K562 treated with DMSO at 1 percent for 12 hours (cell line): ENCODE measurements around the gene ZNF382. TPM values are rescaled to one million over a fixed set of nuclear protein-coding genes. Genes with fewer than 3 reads are reported as not detected.

Experiments used
- total RNA-seq: library from RNA; unstranded; fragments of 300-600 nt; gene quantifications from 2 replicates; pipeline ENCODE4 v1.2.3, GENCODE V29; 2022; ENCODE audit not compliant: insufficient read depth

The ZNF382 gene
- total RNA-seq = 0.23 TPM in 1 of 2 replicates, not detected in the other

GRCh38 chr19:36605101-36605876 is at the start of gene ZNF382:
ZNF382 (plus strand) TSS chr19:36605313; CDS start chr19:36609915, 4,602 bp downstream.

GRCh38 chr19:36573020-36573894 is 31.9 kb upstream of the ZNF382 start, which contains the start of gene ZNF529:
ZNF529 (minus strand) TSS chr19:36573292; CDS start chr19:36572346, 946 bp downstream.

Other genes starting within 250 kb of the ZNF382 start
- gene ZFP14, start 226.1 kb upstream of the ZNF382 start, total RNA-seq = 0.39 and 0.63 TPM in 2 replicates
- gene ZFP82, start 186.7 kb upstream of the ZNF382 start, total RNA-seq = 0.94 and 2.1 TPM in 2 replicates
- 2.0 and 4.7 TPM in 2 replicates for gene ZNF566, start 115.8 kb upstream of the ZNF382 start, total RNA-seq
- 1.0 and 4.3 TPM in 2 replicates for gene ZNF260, start 77.0 kb upstream of the ZNF382 start, total RNA-seq
- gene ZNF529, start 32.0 kb upstream of the ZNF382 start, total RNA-seq = 0.76 and 3.0 TPM in 2 replicates
- 1.2 TPM in 1 of 2 replicates, not detected in the other for gene ZNF461, start 61.5 kb downstream of the ZNF382 start, total RNA-seq
- gene ZNF567, start 82.3 kb downstream of the ZNF382 start, total RNA-seq = 1.2 and 3.3 TPM in 2 replicates
- 1.0 and 1.8 TPM in 2 replicates for gene ZNF850, start 167.5 kb downstream of the ZNF382 start, total RNA-seq
- gene ZNF790, start 233.1 kb downstream of the ZNF382 start, total RNA-seq = not detected in 2 replicates
- gene ZNF345, start 245.6 kb downstream of the ZNF382 start, total RNA-seq = 0.47 TPM in 1 of 2 replicates, not detected in the other